ENCODE data around the gene ZDHHC14. TPM values are rescaled to one million over a fixed set of nuclear protein-coding genes. Genes with fewer than 3 reads are reported as not detected.

ZDHHC14 gene
- polyA plus RNA-seq, 1 donor (not counting 4 experiments of a cell fraction or from before 2014, with no cell fraction given), result 6.4 TPM

GRCh38 chr6:157343732-157344131, 37.3 kb upstream of the ZDHHC14 start:
- Histone ChIP-seq H3K36me3 (ENCODE audit: control insufficient read depth in 2 of 2, extremely low read depth in 1 of 2, insufficient read depth in 2 of 2, low read length in 2 of 2) (no peaks in the 10 kb centered on the region), H3K9ac (ENCODE audit: control insufficient read depth, extremely low read depth, insufficient read depth, low read length) (no peak overlapping the region), H3K4me2 (ENCODE audit: control insufficient read depth, extremely low read depth, insufficient read depth, low read depth, low read length) (no peak overlapping the region), H3K4me1 (ENCODE audit: control insufficient read depth, extremely low read depth, insufficient read depth, low read length) (no peaks in the 10 kb centered on the region), H3K27me3 (ENCODE audit: control insufficient read depth, extremely low read depth, insufficient read depth, low read length) (peaks cover 14% of the 10 kb centered on the region), H2AFZ (ENCODE audit: control insufficient read depth, low read length) (no peak overlapping the region), H3K9me1 (ENCODE audit: control insufficient read depth, extremely low read depth, insufficient read depth, low read length) (no peaks in the 10 kb centered on the region), H3K9me3 (ENCODE audit: control insufficient read depth, low read depth, low read length) (no peaks in the 10 kb centered on the region), H4K20me1 (ENCODE audit: control insufficient read depth, extremely low read depth, insufficient read depth, low read length) (no peaks in the 10 kb centered on the region), H3K27ac (ENCODE audit: control insufficient read depth, insufficient read depth, low read length) (no peak overlapping the region), H3K79me2 (ENCODE audit: control insufficient read depth, insufficient read depth, low read length) (no peaks in the 10 kb centered on the region), H3K4me3 (ENCODE audit: control insufficient read depth in 2 of 3, extremely low read depth in 1 of 3, insufficient read depth in 2 of 3, low read depth in 1 of 3, low read length in 3 of 3) (no peak overlapping the region)
- TF ChIP-seq EZH2 (IDR thresholded peaks at IDR 0.05; ENCODE audit: low read length), result no peak
- no peak for DNase-seq (ENCODE audit: low read depth, low spot score)
- dilution Hi-C loops (cut with MboI; ENCODE audit: extremely low pct_ligation_motif_present, low sequenced_read_pairs), result no loop called here
- no peak for FAIRE-seq

- dilution Hi-C loops (cut with MboI; ENCODE audit: extremely low pct_ligation_motif_present, low sequenced_read_pairs), result no loop called here
- Histone ChIP-seq H3K9me1 (ENCODE audit: control insufficient read depth, extremely low read depth, insufficient read depth, low read length) (no peaks in the 10 kb centered on the region), H3K9me3 (ENCODE audit: control insufficient read depth, low read depth, low read length) (no peaks in the 10 kb centered on the region), H3K79me2 (ENCODE audit: control insufficient read depth, insufficient read depth, low read length) (no peaks in the 10 kb centered on the region), H3K4me3 (ENCODE audit: control insufficient read depth in 2 of 3, extremely low read depth in 1 of 3, insufficient read depth in 2 of 3, low read depth in 1 of 3, low read length in 3 of 3) (no peak overlapping the region), H4K20me1 (ENCODE audit: control insufficient read depth, extremely low read depth, insufficient read depth, low read length) (no peaks in the 10 kb centered on the region), H2AFZ (ENCODE audit: control insufficient read depth, low read length) (no peak overlapping the region), H3K27ac (ENCODE audit: control insufficient read depth, insufficient read depth, low read length) (no peak overlapping the region), H3K27me3 (ENCODE audit: control insufficient read depth, extremely low read depth, insufficient read depth, low read length) (peaks cover 14% of the 10 kb centered on the region), H3K9ac (ENCODE audit: control insufficient read depth, extremely low read depth, insufficient read depth, low read length) (no peak overlapping the region), H3K36me3 (ENCODE audit: control insufficient read depth in 2 of 2, extremely low read depth in 1 of 2, insufficient read depth in 2 of 2, low read length in 2 of 2) (no peaks in the 10 kb centered on the region), H3K4me2 (ENCODE audit: control insufficient read depth, extremely low read depth, insufficient read depth, low read depth, low read length) (no peak overlapping the region), H3K4me1 (ENCODE audit: control insufficient read depth, extremely low read depth, insufficient read depth, low read length) (no peaks in the 10 kb centered on the region)
- FAIRE-seq, result no peak
- no peak for DNase-seq (ENCODE audit: low read depth, low spot score)
- no peak for TF ChIP-seq CTCF (optimal IDR thresholded peaks at IDR 0.05 in 1 of 3, IDR thresholded peaks at IDR 0.05 in 1 of 3, conservative IDR thresholded peaks at IDR 0.05 in 1 of 3; ENCODE audit: extremely low read depth in 1 of 3, insufficient read depth in 2 of 3, low read length in 3 of 3)
- TF ChIP-seq EZH2 (IDR thresholded peaks at IDR 0.05; ENCODE audit: low read length), result no peak
Observed at GRCh38 chr6:157346373-157346772, 34.6 kb upstream of the ZDHHC14 start.

GRCh38 chr6:157358287-157358686, 22.7 kb upstream of the ZDHHC14 start:
- Histone ChIP-seq H3K27ac (ENCODE audit: control insufficient read depth, insufficient read depth, low read length) (no peak overlapping the region), H3K9ac (ENCODE audit: control insufficient read depth, extremely low read depth, insufficient read depth, low read length) (no peak overlapping the region), H3K9me3 (ENCODE audit: control insufficient read depth, low read depth, low read length) (no peaks in the 10 kb centered on the region), H3K9me1 (ENCODE audit: control insufficient read depth, extremely low read depth, insufficient read depth, low read length) (no peaks in the 10 kb centered on the region), H3K4me1 (ENCODE audit: control insufficient read depth, extremely low read depth, insufficient read depth, low read length) (no peaks in the 10 kb centered on the region), H3K36me3 (ENCODE audit: control insufficient read depth in 2 of 2, extremely low read depth in 1 of 2, insufficient read depth in 2 of 2, low read length in 2 of 2) (no peaks in the 10 kb centered on the region), H4K20me1 (ENCODE audit: control insufficient read depth, extremely low read depth, insufficient read depth, low read length) (no peaks in the 10 kb centered on the region), H3K79me2 (ENCODE audit: control insufficient read depth, insufficient read depth, low read length) (no peaks in the 10 kb centered on the region), H2AFZ (ENCODE audit: control insufficient read depth, low read length) (no peak overlapping the region), H3K4me2 (ENCODE audit: control insufficient read depth, extremely low read depth, insufficient read depth, low read depth, low read length) (no peak overlapping the region), H3K4me3 (ENCODE audit: control insufficient read depth in 2 of 3, extremely low read depth in 1 of 3, insufficient read depth in 2 of 3, low read depth in 1 of 3, low read length in 3 of 3) (no peak overlapping the region), H3K27me3 (ENCODE audit: control insufficient read depth, extremely low read depth, insufficient read depth, low read length) (peaks cover 3% of the 10 kb centered on the region)
- dilution Hi-C loops (cut with MboI; ENCODE audit: extremely low pct_ligation_motif_present, low sequenced_read_pairs), result no loop called here
- FAIRE-seq (no peak), DNase-seq (ENCODE audit: low read depth, low spot score) (no peak)
- TF ChIP-seq EZH2 (IDR thresholded peaks at IDR 0.05; ENCODE audit: low read length) (no peak), CTCF (optimal IDR thresholded peaks at IDR 0.05 in 1 of 3, IDR thresholded peaks at IDR 0.05 in 1 of 3, conservative IDR thresholded peaks at IDR 0.05 in 1 of 3; ENCODE audit: extremely low read depth in 1 of 3, insufficient read depth in 2 of 3, low read length in 3 of 3) (no peak)
